Spinal cord (tissue), 10 donors: Measurements from ENCODE around the gene CD1D. TPM values are rescaled to one million over a fixed set of nuclear protein-coding genes. Genes with fewer than 3 reads are reported as not detected.

Experiments
- DNase-seq, 6 donors: peaks; one replicate each; pipeline versions ENCODE4 v3.0.0 to v3.0.0-alpha.2; 2013 to 2015; ENCODE audit warnings: low spot score in 6 of 6, low read depth in 4 of 6
- H3K27ac ChIP-seq: one replicate; pipeline ENCODE4 v1.5.1; 2013; ENCODE audit warnings: low read depth, low read length, control low read depth
- H3K27me3 ChIP-seq: one replicate; pipeline ENCODE4 v1.6.1; 2013; ENCODE audit warnings: low read length; ENCODE audit not compliant: control insufficient read depth, insufficient read depth
- H3K36me3 ChIP-seq: one replicate; pipeline ENCODE4 v1.6.1; 2013; ENCODE audit warnings: low read length; ENCODE audit not compliant: control insufficient read depth, insufficient read depth
- H3K4me1 ChIP-seq: one replicate; pipeline ENCODE4 v1.6.1; 2013; ENCODE audit warnings: low read length; ENCODE audit not compliant: control insufficient read depth, insufficient read depth
- H3K4me3 ChIP-seq: one replicate; pipeline ENCODE4 v1.5.1; 2013; ENCODE audit warnings: low read depth, low read length, control low read depth
- H3K9me3 ChIP-seq: one replicate; pipeline ENCODE4 v1.6.1; 2013; ENCODE audit warnings: low read length; ENCODE audit not compliant: control insufficient read depth, insufficient read depth
- WGBS: methylation state at CpG from one replicate; pipeline ENCODE4 v1.1.5; 2013; ENCODE audit warnings: missing lambda C conversion rate; ENCODE audit not compliant: insufficient coverage; 5-methylcytosine and 5-hydroxymethylcytosine counted together
- long read RNA-seq, 4 donors: transcript quantifications; one replicate each; lab custom pipeline, GENCODE V29; 2026
- polyA plus RNA-seq, 2 donors: library from polyadenylated mRNA; unstranded; fragments of 120-200 nt; gene quantifications; one replicate each; pipeline ENCODE4 v1.2.1, GENCODE V29; 2013; ENCODE audit not compliant: insufficient read length in 2 of 2
- total RNA-seq, 2 donors: library from RNA; depleted of rRNA in 1 of 2; stranded (reverse); fragments of 120-200 nt in 1 of 2; fragments of >200 nt in 1 of 2; gene quantifications; one replicate each; pipeline versions ENCODE4 v1.2.3 to v1.2.4, GENCODE V29; 2013 to 2014
- donor health status: healthy.

The CD1D gene
- total RNA-seq (1 to 10 TPM in 1 of 2 donors, under 1 TPM in 1; 0.99 to 1.6 TPM), polyA plus RNA-seq (under 1 TPM; 0.90 TPM)
- long read RNA-seq, donor 1: 0 reads
- long read RNA-seq, donor 2: 0 reads
- long read RNA-seq, donor 3: 0 reads
- long read RNA-seq, donor 4: 0 reads

GRCh38 chr1:158180741-158181576, at the start of gene CD1D:
TSS of gene CD1D (plus strand) at chr1:158180895. CDS start at chr1:158181102, 207 bp downstream.
- Histone ChIP-seq H3K27ac (no peak within 1 kb of the TSS), H3K4me3 (peak within 1 kb of the TSS; percentile 48), H3K36me3 (no peaks in the 10 kb centered on the region), H3K27me3 (peaks cover 29% of the 10 kb centered on the region), H3K4me1 (peaks cover 20% of the 10 kb centered on the region), H3K9me3 (no peaks in the 10 kb centered on the region)
- under 1% methylated on average over 63 of the region's 63 CpGs for WGBS
- DNase-seq: peak in 3 of 6 donors; percentile 10 to 70 (median 62)

- H3K27ac ChIP-seq: no peak overlapping the region
- H3K9me3 ChIP-seq: no peaks in the 10 kb centered on the region
- WGBS: 82% methylated on average over 2 of the region's 3 CpGs
- H3K4me3 ChIP-seq: no peak overlapping the region
- H3K36me3 ChIP-seq: no peaks in the 10 kb centered on the region
- H3K27me3 ChIP-seq: no peaks in the 10 kb centered on the region
- no peak for DNase-seq
- H3K4me1 ChIP-seq: no peaks in the 10 kb centered on the region
Observed at GRCh38 chr1:158131217-158131616, 49.5 kb upstream of the CD1D start.

- H3K27ac ChIP-seq: no peak overlapping the region
- 60% methylated on average over 1 of the region's 3 CpGs for WGBS
- H3K9me3 ChIP-seq: no peaks in the 10 kb centered on the region
- no peak overlapping the region for H3K4me3 ChIP-seq
- no peaks in the 10 kb centered on the region for H3K27me3 ChIP-seq
- no peak for DNase-seq
- no peaks in the 10 kb centered on the region for H3K36me3 ChIP-seq
- peaks cover 15% of the 10 kb centered on the region for H3K4me1 ChIP-seq
Observed at GRCh38 chr1:158140764-158141192, 39.9 kb upstream of the CD1D start.

DNA sequence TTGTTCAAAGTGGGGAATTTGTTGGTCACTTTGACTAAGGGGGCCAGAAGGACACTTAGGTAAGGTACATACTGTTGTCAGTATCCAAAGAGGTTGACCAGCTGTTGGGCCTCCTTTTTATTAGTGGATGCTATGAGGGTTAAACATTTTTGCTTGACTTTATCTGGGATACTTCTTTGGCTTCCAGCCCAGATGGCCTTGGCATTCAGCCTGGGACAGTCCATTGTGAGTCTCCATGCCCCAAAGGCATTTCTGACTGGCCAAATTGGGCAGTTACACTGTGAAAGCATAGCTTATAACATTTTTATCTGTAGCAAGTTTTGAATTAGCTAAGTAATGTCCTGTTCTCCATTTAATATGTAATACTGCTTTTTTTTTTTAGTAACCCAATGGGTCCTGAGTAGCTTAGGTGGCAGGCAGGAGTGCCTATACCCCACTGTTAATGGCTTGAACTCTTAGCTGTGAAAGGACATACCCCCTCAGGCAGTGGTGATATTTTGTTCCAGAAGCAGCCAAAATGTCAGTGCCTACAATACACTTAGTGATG, 35.4 kb upstream of the CD1D start:
- Histone ChIP-seq H3K4me1 (peaks cover 27% of the 10 kb centered on the region), H3K27me3 (no peaks in the 10 kb centered on the region), H3K27ac (peak overlapping the region; percentile 29), H3K36me3 (no peaks in the 10 kb centered on the region), H3K9me3 (no peaks in the 10 kb centered on the region), H3K4me3 (no peak overlapping the region)
- peak; percentile 58 to 84 (median 68) for DNase-seq

GRCh38 chr1:158146165-158146564, 34.5 kb upstream of the CD1D start:
- DNase-seq: no peak
- Histone ChIP-seq H3K9me3 (no peaks in the 10 kb centered on the region), H3K27ac (peak overlapping the region; percentile 10), H3K4me1 (peaks cover 27% of the 10 kb centered on the region), H3K4me3 (no peak overlapping the region), H3K36me3 (no peaks in the 10 kb centered on the region), H3K27me3 (no peaks in the 10 kb centered on the region)
- WGBS: 100% methylated on average over 3 of the region's 6 CpGs

DNA sequence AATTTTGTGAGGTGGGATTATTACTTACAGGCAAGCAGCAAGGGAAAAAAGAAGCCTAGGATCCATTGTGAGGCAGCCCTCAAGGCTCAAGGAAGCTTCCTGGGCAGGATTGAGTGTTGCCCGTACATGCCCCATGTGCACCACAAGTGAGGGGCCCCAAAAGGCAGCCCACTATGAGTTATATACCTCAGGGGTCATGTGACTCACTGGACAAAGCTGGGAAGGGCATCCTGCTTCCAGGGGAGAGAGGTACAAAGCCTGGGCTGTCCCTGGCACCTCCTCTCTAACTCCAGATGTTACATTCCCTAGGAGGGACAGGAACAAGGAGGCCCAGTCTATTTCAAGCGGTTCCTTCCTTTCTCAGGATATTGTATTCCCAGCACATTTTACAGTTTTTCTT, 34.0 kb upstream of the CD1D start:
- no peak for DNase-seq
- Histone ChIP-seq H3K27me3 (no peaks in the 10 kb centered on the region), H3K27ac (no peak overlapping the region), H3K4me3 (no peak overlapping the region), H3K36me3 (no peaks in the 10 kb centered on the region), H3K9me3 (no peaks in the 10 kb centered on the region), H3K4me1 (peaks cover 27% of the 10 kb centered on the region)
- 86% methylated on average over 1 of the region's 2 CpGs for WGBS

DNA sequence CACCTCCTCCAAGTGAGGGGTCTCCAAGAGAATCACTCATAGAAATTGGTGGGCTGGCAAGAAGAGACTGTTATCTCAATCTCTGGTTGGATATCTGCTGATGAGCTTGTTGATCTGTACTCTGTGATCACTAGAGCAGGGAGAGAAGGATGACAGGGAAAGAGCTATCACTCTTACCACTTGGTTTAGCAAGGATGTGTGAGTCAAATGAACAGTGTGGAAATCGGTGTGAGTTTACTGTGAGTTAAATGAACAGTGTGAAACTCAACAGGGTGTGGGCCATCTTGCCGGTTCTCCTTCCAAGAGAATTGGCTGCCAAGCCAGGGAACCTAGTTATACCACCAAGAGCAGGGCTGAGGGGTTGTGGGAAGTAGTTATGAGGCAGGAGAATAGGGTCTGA, 33.3 kb upstream of the CD1D start:
- Histone ChIP-seq H3K27me3 (peaks cover under 1% of the 10 kb centered on the region), H3K36me3 (no peaks in the 10 kb centered on the region), H3K4me1 (peaks cover 27% of the 10 kb centered on the region), H3K27ac (no peak overlapping the region), H3K4me3 (no peak overlapping the region), H3K9me3 (no peaks in the 10 kb centered on the region)
- DNase-seq: no peak
- 78% methylated on average over 2 of the region's 2 CpGs for WGBS

- no peaks in the 10 kb centered on the region for H3K9me3 ChIP-seq
- peaks cover 27% of the 10 kb centered on the region for H3K4me1 ChIP-seq
- H3K27me3 ChIP-seq: peaks cover 4% of the 10 kb centered on the region
- 80% methylated on average over 1 of the region's 3 CpGs for WGBS
- no peaks in the 10 kb centered on the region for H3K36me3 ChIP-seq
- H3K4me3 ChIP-seq: no peak overlapping the region
- H3K27ac ChIP-seq: no peak overlapping the region
- no peak for DNase-seq
Observed at GRCh38 chr1:158147869-158148268, 32.8 kb upstream of the CD1D start.

- H3K27ac ChIP-seq: no peak overlapping the region
- peaks cover 4% of the 10 kb centered on the region for H3K27me3 ChIP-seq
- DNase-seq: no peak
- 100% methylated on average over 1 of the region's 1 CpG for WGBS
- peaks cover 27% of the 10 kb centered on the region for H3K4me1 ChIP-seq
- no peak overlapping the region for H3K4me3 ChIP-seq
- H3K36me3 ChIP-seq: no peaks in the 10 kb centered on the region
- no peaks in the 10 kb centered on the region for H3K9me3 ChIP-seq
Observed at GRCh38 chr1:158148468-158148867, 32.2 kb upstream of the CD1D start.

GRCh38 chr1:158149175-158149574, 31.5 kb upstream of the CD1D start:
- Histone ChIP-seq H3K27ac (peak overlapping the region; percentile 44), H3K9me3 (no peaks in the 10 kb centered on the region), H3K36me3 (no peaks in the 10 kb centered on the region), H3K27me3 (peaks cover 4% of the 10 kb centered on the region), H3K4me3 (peak overlapping the region; percentile 38), H3K4me1 (peaks cover 24% of the 10 kb centered on the region)
- DNase-seq: no peak
- WGBS: 40% methylated on average over 3 of the region's 8 CpGs
